H1 (cell line): ENCODE results near the gene LKAAEAR1. TPM values are rescaled to one million over a fixed set of nuclear protein-coding genes. Genes with fewer than 3 reads are reported as not detected.

Experiments
- CTCF ChIA-PET: fragments of 300-600 bp; sonication (Branson Sonifier 250); formaldehyde crosslinking; loops from one replicate; lab custom pipeline; 2021; ENCODE audit not compliant: partially characterized antibody; lab: Charles Lee
- POLR2A ChIA-PET: fragments of 300-600 bp; sonication (Branson Sonifier 250); formaldehyde crosslinking; loops from one replicate; lab custom pipeline; 2021; ENCODE audit warnings: inconsistent platforms; ENCODE audit not compliant: partially characterized antibody; lab: Charles Lee
- DNase-seq, 2 experiments: peaks; one replicate each; pipeline versions ENCODE4 v3.0.0 to v3.0.0-alpha.2; 2010 to 2022; ENCODE audit warnings: low spot score in 2 of 2, low read depth in 1 of 2, mixed read lengths in 1 of 2
- FAIRE-seq: peaks from 2 replicates; lab custom pipeline; 2011; peaks lifted over from hg19 to GRCh38; lab: Jason Lieb, UNC
- H2AFZ ChIP-seq: 2 replicates; pipeline ENCODE4 v1.8.1; 2012; ENCODE audit warnings: low read length, inconsistent platforms
- H2AK5ac ChIP-seq: 2 replicates; pipeline ENCODE4 v1.6.1; 2013; ENCODE audit warnings: low read depth, low read length
- H2BK120ac ChIP-seq: replicated peaks from 2 replicates; pipeline ENCODE3; 2013; ENCODE audit warnings: low read depth, low read length, inconsistent platforms
- H2BK12ac ChIP-seq: 2 replicates; pipeline ENCODE4 v1.6.1; 2013; ENCODE audit warnings: low read depth, low read length
- H2BK15ac ChIP-seq: 2 replicates; pipeline ENCODE4 v1.6.1; 2013; ENCODE audit warnings: low read length
- H2BK20ac ChIP-seq: 2 replicates; pipeline ENCODE4 v1.6.1; 2013; ENCODE audit warnings: low read length
- H2BK5ac ChIP-seq: 2 replicates; pipeline ENCODE4 v1.6.1; 2013; ENCODE audit warnings: low read depth, low read length
- H3K14ac ChIP-seq: 2 replicates; pipeline ENCODE4 v1.6.1; 2013; ENCODE audit warnings: inconsistent platforms; ENCODE audit not compliant: insufficient read length
- H3K18ac ChIP-seq: 2 replicates; pipeline ENCODE4 v1.6.1; 2013; ENCODE audit warnings: low read length; ENCODE audit errors: extremely low read depth
- H3K23ac ChIP-seq: 2 replicates; pipeline ENCODE4 v1.6.1; 2013; ENCODE audit warnings: inconsistent platforms; ENCODE audit not compliant: insufficient read length
- H3K23me2 ChIP-seq: 2 replicates; pipeline ENCODE4 v1.6.1; 2013; ENCODE audit warnings: low read depth, low read length
- H3K27ac ChIP-seq: 2 replicates; pipeline ENCODE4 v1.6.1; 2011; ENCODE audit warnings: low read depth, low read length, inconsistent platforms
- H3K27me3 ChIP-seq, 4 experiments: replicated peaks in 1 of 4; 1 replicate in 1 of 4; 2 replicates in 3 of 4; pipeline versions ENCODE4 v1.6.1 to v1.8.1; 2011 to 2013; ENCODE audit warnings: low read length in 3 of 4, mild to moderate bottlenecking in 3 of 4, inconsistent platforms in 2 of 4, mixed read lengths in 2 of 4, moderate library complexity in 1 of 4; ENCODE audit not compliant: control insufficient read depth in 3 of 4, insufficient read depth in 3 of 4; ENCODE audit errors: extremely low read depth in 1 of 4
- H3K36me3 ChIP-seq, 4 experiments: 2 replicates each; pipeline versions ENCODE4 v1.6.1 to v1.8.1; 2011 to 2013; ENCODE audit warnings: mild to moderate bottlenecking in 4 of 4, low read length in 3 of 4, moderate library complexity in 2 of 4, control low read depth in 1 of 4, inconsistent platforms in 1 of 4; ENCODE audit not compliant: insufficient read depth in 4 of 4, control insufficient read depth in 2 of 4
- H3K4ac ChIP-seq: replicated peaks from 2 replicates; pipeline ENCODE3; 2013; ENCODE audit warnings: low read length, low read depth, mixed read lengths, inconsistent platforms; ENCODE audit not compliant: insufficient read length
- H3K4me1 ChIP-seq, 4 experiments: replicated peaks in 1 of 4; 1 replicate in 1 of 4; 2 replicates in 3 of 4; pipeline versions ENCODE4 v1.6.1 to v1.8.1; 2011 to 2013; ENCODE audit warnings: low read length in 3 of 4, inconsistent platforms in 2 of 4, mixed read lengths in 1 of 4; ENCODE audit not compliant: insufficient read depth in 4 of 4, control insufficient read depth in 3 of 4
- H3K4me2 ChIP-seq, 2 experiments: 2 replicates each; pipeline versions ENCODE4 v1.6.1 to v1.8.1; 2011 to 2013; ENCODE audit warnings: low read depth in 2 of 2, low read length in 2 of 2, control low read depth in 1 of 2, inconsistent platforms in 1 of 2, mild to moderate bottlenecking in 1 of 2; ENCODE audit not compliant: insufficient read depth in 1 of 2
- H3K4me3 ChIP-seq, 4 experiments: fragments of 200-600, 300-600 bp in 1 of 4; sonication (generic), shearing (Covaris generic), sonication (Bioruptor Twin) in 1 of 4; 2 replicates each; pipeline versions ENCODE4 v1.5.1 to v1.8.1; 2011 to 2016; ENCODE audit warnings: low read length in 4 of 4, low read depth in 3 of 4, control low read depth in 2 of 4, inconsistent platforms in 2 of 4, mild to moderate bottlenecking in 2 of 4, mixed read lengths in 1 of 4, moderate library complexity in 1 of 4; ENCODE audit not compliant: insufficient read depth in 2 of 4; ENCODE audit errors: extremely low read depth in 1 of 4
- H3K56ac ChIP-seq: replicated peaks from 2 replicates; pipeline ENCODE3; 2013; ENCODE audit warnings: low read depth, mild to moderate bottlenecking, mixed read lengths, low read length, inconsistent platforms; ENCODE audit not compliant: insufficient read length
- H3K79me1 ChIP-seq: 2 replicates; pipeline ENCODE4 v1.6.1; 2013; ENCODE audit warnings: low read depth, low read length, control low read depth
- H3K79me2 ChIP-seq, 2 experiments: 2 replicates each; pipeline versions ENCODE4 v1.6.1 to v1.8.1; 2012 to 2013; ENCODE audit warnings: low read length in 2 of 2, mild to moderate bottlenecking in 2 of 2, inconsistent platforms in 1 of 2; ENCODE audit not compliant: insufficient read depth in 2 of 2, control insufficient read depth in 1 of 2
- H3K9ac ChIP-seq, 4 experiments: replicated peaks in 1 of 4; 1 replicate in 1 of 4; 2 replicates in 3 of 4; pipeline versions ENCODE4 v1.6.1 to v1.8.1; 2011 to 2013; ENCODE audit warnings: low read depth in 3 of 4, low read length in 3 of 4, control low read depth in 2 of 4, mild to moderate bottlenecking in 2 of 4, moderate library complexity in 2 of 4, inconsistent platforms in 1 of 4; ENCODE audit errors: extremely low read depth in 1 of 4
- H3K9me3 ChIP-seq, 2 experiments: 2 replicates each; pipeline versions ENCODE4 v1.6.1 to v1.8.1; 2012 to 2013; ENCODE audit warnings: mild to moderate bottlenecking in 2 of 2, moderate library complexity in 2 of 2, control low read depth in 1 of 2, inconsistent platforms in 1 of 2, low read depth in 1 of 2, low read length in 1 of 2, mixed read lengths in 1 of 2; ENCODE audit not compliant: insufficient read depth in 2 of 2
- H4K20me1 ChIP-seq, 2 experiments: replicated peaks in 1 of 2; 2 replicates each; pipeline versions ENCODE3 to v1.8.1; 2011 to 2013; ENCODE audit warnings: inconsistent platforms in 2 of 2, low read length in 2 of 2, mild to moderate bottlenecking in 1 of 2; ENCODE audit not compliant: insufficient read depth in 2 of 2, control insufficient read depth in 1 of 2
- H4K5ac ChIP-seq: 2 replicates; pipeline ENCODE4 v1.6.1; 2013; ENCODE audit warnings: low read length, low read depth, mixed read lengths, inconsistent platforms; ENCODE audit not compliant: insufficient read length
- H4K8ac ChIP-seq: 2 replicates; pipeline ENCODE4 v1.8.0; 2013; ENCODE audit warnings: mild to moderate bottlenecking, moderate library complexity, low read length, inconsistent platforms; ENCODE audit not compliant: insufficient read depth; ENCODE audit errors: extremely low read depth
- H4K91ac ChIP-seq: replicated peaks from 2 replicates; pipeline ENCODE3; 2013; ENCODE audit warnings: low read length, mixed read lengths, inconsistent platforms; ENCODE audit not compliant: insufficient read length
- BCL11A ChIP-seq, 2 experiments: IDR thresholded peaks; one replicate each; pipeline ENCODE4 v1.6.1; 2011; ENCODE audit warnings: low read depth in 2 of 2, low read length in 2 of 2, mild to moderate bottlenecking in 2 of 2
- CBX5 ChIP-seq: fragments of 300-800, 300-1000 bp; sonication (generic); IDR thresholded peaks from 2 replicates; pipeline ENCODE4 v1.7.1; 2016; ENCODE audit warnings: antibody characterized with exemption, low read length, low read depth
- HDAC2 ChIP-seq, 2 experiments: fragments of 300-600 bp in 1 of 2; sonication (generic) in 1 of 2; IDR thresholded peaks; 2 replicates each; pipeline ENCODE4 v1.6.1; 2011 to 2012; ENCODE audit warnings: low read depth in 2 of 2, low read length in 2 of 2, mild to moderate bottlenecking in 2 of 2, moderate library complexity in 2 of 2, borderline replicate concordance in 1 of 2, inconsistent platforms in 1 of 2
- NANOG ChIP-seq: IDR thresholded peaks from 2 replicates; pipeline ENCODE4 v1.6.1; 2011; ENCODE audit warnings: low read length, low read depth, mild to moderate bottlenecking, inconsistent platforms; ENCODE audit not compliant: insufficient read depth, poor library complexity, severe bottlenecking
- SIN3A ChIP-seq, 2 experiments: IDR thresholded peaks in 1 of 2; conservative IDR thresholded peaks in 1 of 2; 2 replicates each; pipeline ENCODE4 v1.6.1; 2011 to 2012; ENCODE audit warnings: low read length in 2 of 2, improper control_type of control experiment in 1 of 2, low read depth in 1 of 2, mild to moderate bottlenecking in 1 of 2
- SIRT6 ChIP-seq: IDR thresholded peaks from one replicate; pipeline ENCODE4 v1.7.1; 2012; ENCODE audit warnings: low read length, inconsistent platforms
- SIX5 ChIP-seq: IDR thresholded peaks from 2 replicates; pipeline ENCODE4 v1.6.1; 2011; ENCODE audit warnings: mild to moderate bottlenecking, low read depth, low read length
- TCF12 ChIP-seq: IDR thresholded peaks from 2 replicates; pipeline ENCODE4 v1.6.1; 2011; ENCODE audit warnings: low read depth, mild to moderate bottlenecking, low read length
- WGBS, 2 experiments: shearing (Covaris generic) in 1 of 2; methylation state at CpG; one replicate each; pipeline versions ENCODE4 v1.1.6 to v1.1.7; 2013 to 2015; ENCODE audit warnings: low lambda C conversion rate in 2 of 2, mixed read lengths in 2 of 2, inconsistent platforms in 1 of 2, low coverage in 1 of 2, missing lambda C conversion rate in 1 of 2; ENCODE audit not compliant: insufficient replicate concordance in 2 of 2, insufficient coverage in 1 of 2, insufficient read length in 1 of 2; ENCODE audit errors: extremely low coverage in 1 of 2, missing lambda C conversion rate in 1 of 2; 5-methylcytosine and 5-hydroxymethylcytosine counted together
- polyA plus RNA-seq, 7 experiments: library from polyadenylated mRNA; depleted of rRNA in 3 of 7; stranded (reverse) in 5 of 7; unstranded in 2 of 7; fragments of >200 nt in 5 of 7; fragments of 200-250 nt in 2 of 7; gene quantifications; 1 replicate in 5 of 7; 2 replicates in 1 of 7; 4 replicates in 1 of 7; pipeline versions ENCODE4 v1.2.1 to v1.2.3, GENCODE V29; 2011 to 2013; ENCODE audit warnings: missing spikeins in 2 of 7, mixed read lengths in 2 of 7
- total RNA-seq: library from RNA; stranded (reverse); fragmentation: NEBNext Ultra II Directional; extraction: Animal tissue kit (Norgen Biotek cat#: 25700); gene quantifications from 2 replicates; pipeline ENCODE4 v1.2.1, GENCODE V29; 2021
- TF ChIP-seq, protein P1 (sequence below): IDR thresholded peaks from 2 replicates; pipeline ENCODE4 v1.6.1; 2012; ENCODE audit warnings: inconsistent platforms
- TF ChIP-seq, protein P2 (sequence below): IDR thresholded peaks from 2 replicates; pipeline ENCODE4 v1.6.1; 2012; ENCODE audit warnings: low read length, inconsistent platforms

The LKAAEAR1 gene
- total and polyA plus RNA-seq, 2 of the 8 experiments (the other 6 are each of a cell fraction or from before 2014, with no cell fraction given): 0.41 to 0.53 TPM

DNA sequence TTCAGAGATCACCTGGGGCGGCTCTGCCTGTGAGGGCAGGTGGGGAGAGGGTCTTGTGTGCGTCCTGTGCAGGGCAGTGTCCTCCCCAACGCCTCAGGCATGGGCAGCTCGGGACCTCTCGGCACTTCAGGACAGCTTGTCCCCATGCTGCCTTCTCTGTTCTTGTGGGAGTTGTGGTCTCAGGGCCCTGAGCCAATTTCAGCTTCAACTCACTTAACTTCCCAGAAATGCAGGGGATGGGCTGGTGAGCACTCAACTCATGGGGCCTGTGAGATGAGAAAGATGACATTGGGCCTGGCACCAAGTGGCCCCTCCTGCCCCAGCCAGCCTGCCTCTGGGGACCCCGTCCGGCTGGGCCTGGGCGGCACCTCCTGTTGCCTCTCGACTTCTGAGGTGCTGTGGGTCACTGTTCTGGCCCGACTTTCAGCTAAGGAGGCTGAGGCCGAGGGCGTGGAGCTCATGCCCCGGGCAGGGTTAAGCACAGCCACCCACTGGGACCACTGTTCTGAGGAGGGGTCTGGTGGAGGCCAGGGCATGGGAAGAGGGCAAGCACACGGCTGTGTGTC lies 11.6 kb downstream of the LKAAEAR1 start:
- Histone ChIP-seq H3K4me3 (no peak overlapping the region), H3K27ac (no peak overlapping the region; the same call in 1 of the 2 replicates), H3K36me3 (peaks cover 0 to 8% (median 3%) of the 10 kb centered on the region in 4 experiments; a peak in 3 of 8 replicates), H4K91ac (no peak overlapping the region), H3K79me1 (0 out of 2 replicates have a peak, but pooled peaks cover 3% of the 10 kb centered on the region), H3K79me2 (no peaks in the 10 kb centered on the region), H2AK5ac (no peak overlapping the region), H3K9me3 (no peaks in the 10 kb centered on the region), H2BK120ac (no peak overlapping the region), H3K4ac (no peak overlapping the region), H2BK5ac (no peak overlapping the region), H3K56ac (no peak overlapping the region), H3K9ac (no peak overlapping the region), H3K18ac (no peak overlapping the region), H3K4me2 (no peak overlapping the region), H4K20me1 (peaks cover 0 to 8% of the 10 kb centered on the region in 2 experiments), H2AFZ (no peak overlapping the region), H4K5ac (no peak overlapping the region), H2BK15ac (no peak overlapping the region), H3K4me1 (peaks cover 0 to 10% (median under 1%) of the 10 kb centered on the region in 4 experiments; a peak in 2 of 7 replicates), H3K23ac (no peak overlapping the region), H4K8ac (no peak overlapping the region), H3K27me3 (no peaks in the 10 kb centered on the region), H2BK12ac (no peak overlapping the region), H3K14ac (no peak overlapping the region), H2BK20ac (no peak overlapping the region), H3K23me2 (no peaks in the 10 kb centered on the region)
- WGBS, 2 experiments: 86% methylated on average over 14 of the region's 14 CpGs; no CpG with 5 or more reads in 1 of the 2 experiments
- CTCF ChIA-PET: interaction anchor here (0.8 to 1.6 kb wide), 6 partner anchors 10 to 48 kb away, joined by 3 to 6 read pairs (median 4); no protein-coding TSS in a partner anchor
- no peak for DNase-seq
- POLR2A ChIA-PET: interaction anchor here (0.7 to 2.0 kb wide), 4 partner anchors 10 to 33 kb away, joined by 3 to 5 read pairs (median 4); partner anchors contain the start of gene TCEA2
- no peak for FAIRE-seq
- TF ChIP-seq HDAC2 (IDR thresholded peaks at IDR 0.05; ENCODE audit: borderline replicate concordance in 1 of 2, low read depth in 2 of 2, low read length in 2 of 2): no peak
- no peak for TF ChIP-seq SIN3A (conservative IDR thresholded peaks at IDR 0.05 in 1 of 2, IDR thresholded peaks at IDR 0.05 in 1 of 2; ENCODE audit: low read depth in 1 of 2, low read length in 2 of 2)
- TF ChIP-seq SIRT6: no peak
- no peak for TF ChIP-seq TCF12
- no peak for TF ChIP-seq CBX5
- TF ChIP-seq, protein P1, sequence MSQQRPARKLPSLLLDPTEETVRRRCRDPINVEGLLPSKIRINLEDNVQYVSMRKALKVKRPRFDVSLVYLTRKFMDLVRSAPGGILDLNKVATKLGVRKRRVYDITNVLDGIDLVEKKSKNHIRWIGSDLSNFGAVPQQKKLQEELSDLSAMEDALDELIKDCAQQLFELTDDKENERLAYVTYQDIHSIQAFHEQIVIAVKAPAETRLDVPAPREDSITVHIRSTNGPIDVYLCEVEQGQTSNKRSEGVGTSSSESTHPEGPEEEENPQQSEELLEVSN: no peak
- no peak for TF ChIP-seq NANOG
- TF ChIP-seq, protein P2, sequence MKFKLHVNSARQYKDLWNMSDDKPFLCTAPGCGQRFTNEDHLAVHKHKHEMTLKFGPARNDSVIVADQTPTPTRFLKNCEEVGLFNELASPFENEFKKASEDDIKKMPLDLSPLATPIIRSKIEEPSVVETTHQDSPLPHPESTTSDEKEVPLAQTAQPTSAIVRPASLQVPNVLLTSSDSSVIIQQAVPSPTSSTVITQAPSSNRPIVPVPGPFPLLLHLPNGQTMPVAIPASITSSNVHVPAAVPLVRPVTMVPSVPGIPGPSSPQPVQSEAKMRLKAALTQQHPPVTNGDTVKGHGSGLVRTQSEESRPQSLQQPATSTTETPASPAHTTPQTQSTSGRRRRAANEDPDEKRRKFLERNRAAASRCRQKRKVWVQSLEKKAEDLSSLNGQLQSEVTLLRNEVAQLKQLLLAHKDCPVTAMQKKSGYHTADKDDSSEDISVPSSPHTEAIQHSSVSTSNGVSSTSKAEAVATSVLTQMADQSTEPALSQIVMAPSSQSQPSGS: no peak
- no peak for TF ChIP-seq SIX5
- no peak for TF ChIP-seq BCL11A (IDR thresholded peaks at IDR 0.05; ENCODE audit: low read depth in 2 of 2, low read length in 2 of 2)
